ENCODE results near the gene DMGDH. TPM values are rescaled to one million over a fixed set of nuclear protein-coding genes. Genes with fewer than 3 reads are reported as not detected.

Gene DMGDH
- total and polyA plus RNA-seq, 10 of the 15 experiments (the other 5 are each of a cell fraction or from before 2014, with no cell fraction given): 0.22 to 1.5 (median 0.44) TPM; not detected in 3

DNA sequence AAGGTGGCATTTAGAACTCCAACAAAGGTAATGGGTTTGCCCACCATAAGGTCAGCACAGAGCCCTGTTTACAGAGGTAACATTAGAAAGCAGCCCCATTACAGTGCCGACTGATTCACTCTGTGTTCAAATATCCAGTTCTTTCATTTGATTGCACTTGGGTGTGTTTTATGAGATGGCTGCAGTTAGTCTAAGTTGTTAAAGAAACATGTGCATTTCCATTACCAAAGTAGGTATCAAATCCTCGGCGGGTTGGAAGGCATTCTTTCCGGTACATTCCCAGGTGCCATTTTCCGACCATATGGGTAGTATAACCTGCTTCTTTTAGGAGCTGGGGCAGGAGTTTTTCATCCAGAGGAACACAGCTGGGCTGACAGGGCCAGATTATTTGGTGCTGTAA is 100.7 kb downstream of the DMGDH start:
- no peaks in the 10 kb centered on the region for H4K20me1 ChIP-seq (ENCODE audit: control insufficient read depth, insufficient read depth)
- BruUV-seq (replicated peaks): no TSS peak
- FAIRE-seq (no peak), DNase-seq (ENCODE audit: low read depth, low spot score) (no peak), ATAC-seq (no peak)
- H3K27me3 ChIP-seq (replicated peaks in 1 of 2; ENCODE audit: control insufficient read depth in 2 of 2, insufficient read depth in 2 of 2, low read length in 1 of 2): no peaks in the 10 kb centered on the region
- WGBS (ENCODE audit: insufficient coverage, insufficient replicate concordance, low lambda C conversion rate, missing lambda C conversion rate): 94% methylated on average over 5 of the region's 5 CpGs
- H3K36me3 ChIP-seq (ENCODE audit: control insufficient read depth in 2 of 2, insufficient read depth in 2 of 2, low read length in 1 of 2): 0 out of 4 replicates have a peak, but pooled peaks cover 0 to 3% of the 10 kb centered on the region in 2 experiments
- no peaks in the 10 kb centered on the region for H3K4me1 ChIP-seq (ENCODE audit: control insufficient read depth, insufficient read depth, low read length)
- ChIA-PET POLR2A (no interaction called here), SMC1A (ENCODE audit: uncharacterized antibody, unreplicated experiment) (no interaction called here), RAD21 (ENCODE audit: unreplicated experiment) (interaction anchor here (3.0 kb wide), 1 partner anchor 69 kb away, joined by 7 read pairs; no protein-coding TSS in a partner anchor), CTCF (no interaction called here)
- no peak overlapping the region for H3K4me3 ChIP-seq
- no peaks in the 10 kb centered on the region for H3K79me2 ChIP-seq (ENCODE audit: control insufficient read depth, insufficient read depth, low read length)
- in situ Hi-C loops (cut with MboI): loop anchor here (5.0 kb wide), 1 partner anchor 431 kb away; no protein-coding TSS in a partner anchor
- no peaks in the 10 kb centered on the region for H3K9me3 ChIP-seq (replicated peaks; ENCODE audit: control insufficient read depth, insufficient read depth, low read length)
- intact Hi-C loops (cut with micrococcal nuclease; ENCODE audit: unreplicated experiment): no loop called here
- H3K27ac ChIP-seq (ENCODE audit: control insufficient read depth, insufficient read depth): no peak overlapping the region
- TF ChIP-seq ZSCAN29 (IDR thresholded peaks at IDR 0.05) (no peak), NRF1 (conservative IDR thresholded peaks at IDR 0.05; ENCODE audit: low read depth, low read length) (no peak), KDM1A (IDR thresholded peaks at IDR 0.05; ENCODE audit: borderline replicate concordance) (no peak), POLR2AphosphoS2 (IDR thresholded peaks at IDR 0.05; ENCODE audit: low read depth, low read length) (no peak), SMARCA5 (IDR thresholded peaks at IDR 0.05) (no peak)
- TF ChIP-seq, protein P1, sequence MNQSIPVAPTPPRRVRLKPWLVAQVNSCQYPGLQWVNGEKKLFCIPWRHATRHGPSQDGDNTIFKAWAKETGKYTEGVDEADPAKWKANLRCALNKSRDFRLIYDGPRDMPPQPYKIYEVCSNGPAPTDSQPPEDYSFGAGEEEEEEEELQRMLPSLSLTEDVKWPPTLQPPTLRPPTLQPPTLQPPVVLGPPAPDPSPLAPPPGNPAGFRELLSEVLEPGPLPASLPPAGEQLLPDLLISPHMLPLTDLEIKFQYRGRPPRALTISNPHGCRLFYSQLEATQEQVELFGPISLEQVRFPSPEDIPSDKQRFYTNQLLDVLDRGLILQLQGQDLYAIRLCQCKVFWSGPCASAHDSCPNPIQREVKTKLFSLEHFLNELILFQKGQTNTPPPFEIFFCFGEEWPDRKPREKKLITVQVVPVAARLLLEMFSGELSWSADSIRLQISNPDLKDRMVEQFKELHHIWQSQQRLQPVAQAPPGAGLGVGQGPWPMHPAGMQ (IDR thresholded peaks at IDR 0.05; ENCODE audit: borderline replicate concordance): no peak
- no peak overlapping the region for H3K4me2 ChIP-seq (ENCODE audit: control insufficient read depth, insufficient read depth)
- no peak overlapping the region for H2AFZ ChIP-seq (ENCODE audit: control insufficient read depth, low read depth, low read length)
- H3K9ac ChIP-seq (ENCODE audit: control insufficient read depth, insufficient read depth, low read length): no peak overlapping the region

Data from GM12878 (cell line).